MCF 10A (cell line): ENCODE results near the gene GAB4. TPM values are rescaled to one million over a fixed set of nuclear protein-coding genes. Genes with fewer than 3 reads are reported as not detected.
"Not testable (repeated sequence)": the region's sequence is repeated elsewhere in the genome, so short reads cannot be mapped to it uniquely, and the experiment has no call there.

Experiments
- BruUV-seq: library from RNA; stranded (reverse); fragments of 400-500 nt; replicated peaks from 2 replicates; lab custom pipeline; 2021; lab: Mats Ljungman, UMichigan
- CTCF ChIA-PET: fragments of 300-600 bp; sonication (Branson Sonifier 250); formaldehyde crosslinking; extraction: SDS; loops from one replicate; lab custom pipeline; 2021; ENCODE audit warnings: antibody characterized with exemption, inconsistent platforms; lab: Yijun Ruan, JAX
- POLR2A ChIA-PET: fragments of 300-600, 350-650 bp; sonication (Branson Sonifier 250); formaldehyde crosslinking; extraction: SDS; loops from one replicate; lab custom pipeline; 2020; ENCODE audit warnings: antibody characterized with exemption, inconsistent platforms; lab: Yijun Ruan, JAX
- DNase-seq: peaks from one replicate; pipeline ENCODE4 v3.0.0-alpha.2; 2018; ENCODE audit not compliant: unreplicated experiment
- H3K27ac Mint-ChIP-seq: one replicate; pipeline ENCODE4 v1.8.0; 2022; ENCODE audit warnings: mild to moderate bottlenecking, low read depth, mixed read lengths; ENCODE audit not compliant: unreplicated experiment
- H3K27me3 Mint-ChIP-seq: one replicate; pipeline ENCODE4 v1.8.0; 2022; ENCODE audit warnings: mixed read lengths; ENCODE audit not compliant: insufficient read depth, unreplicated experiment
- H3K36me3 Mint-ChIP-seq: one replicate; pipeline ENCODE4 v1.8.0; 2022; ENCODE audit warnings: mild to moderate bottlenecking, moderate library complexity, mixed read lengths; ENCODE audit not compliant: insufficient read depth, unreplicated experiment
- H3K4me1 Mint-ChIP-seq: one replicate; pipeline ENCODE4 v1.8.0; 2022; ENCODE audit warnings: mixed read lengths; ENCODE audit not compliant: insufficient read depth, unreplicated experiment
- H3K4me3 Mint-ChIP-seq: one replicate; pipeline ENCODE4 v1.8.0; 2022; ENCODE audit warnings: mild to moderate bottlenecking, moderate library complexity, mixed read lengths; ENCODE audit not compliant: unreplicated experiment
- H3K9me3 Mint-ChIP-seq: one replicate; pipeline ENCODE4 v1.8.0; 2022; ENCODE audit warnings: mixed read lengths; ENCODE audit not compliant: unreplicated experiment
- intact Hi-C: fragments of 100-400 bp; cut with micrococcal nuclease; formaldehyde crosslinking; loops from 2 replicates; pipeline ENCODE4 v1.14.1; 2022
- total RNA-seq: library from RNA; stranded (reverse); gene quantifications from 2 replicates; pipeline ENCODE4 v1.2.3, GENCODE V29; 2022
- TF ChIP-seq, protein P1 (sequence below): fragments of 200-600 bp; IDR thresholded peaks from one replicate; pipeline ENCODE4 v1.8.0; 2022; ENCODE audit warnings: antibody characterized with exemption, mild to moderate bottlenecking; ENCODE audit not compliant: unreplicated experiment

The GAB4 gene
- total RNA-seq, 1 experiment from 2014 or later, result not detected

DNA sequence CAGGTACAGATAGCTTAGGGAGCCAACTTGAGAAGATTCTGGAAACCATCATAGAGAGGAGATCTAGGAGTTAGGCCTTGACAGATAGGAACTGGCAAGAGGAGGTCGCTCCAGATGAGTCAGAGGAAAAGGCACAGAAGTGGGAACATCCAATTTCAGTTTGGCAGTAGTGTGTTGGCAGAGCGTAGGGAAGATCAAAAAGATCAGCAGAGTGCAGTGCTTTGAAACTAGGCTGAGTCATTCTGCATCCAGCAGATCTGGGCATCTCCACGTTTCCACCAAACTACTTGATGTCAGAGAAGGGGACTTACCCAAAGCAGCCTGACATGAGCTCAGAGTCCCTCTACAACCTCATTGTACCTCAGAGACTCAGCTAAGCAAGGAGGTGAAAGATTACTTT, 58.5 kb downstream of the GAB4 start:
- Mint-ChIP-seq H3K36me3 (no peaks in the 10 kb centered on the region), H3K4me1 (peaks cover 9% of the 10 kb centered on the region), H3K9me3 (no peaks in the 10 kb centered on the region), H3K4me3 (no peak overlapping the region), H3K27ac (no peak overlapping the region), H3K27me3 (no peaks in the 10 kb centered on the region)
- BruUV-seq, result no TSS peak
- TF ChIP-seq, protein P1, sequence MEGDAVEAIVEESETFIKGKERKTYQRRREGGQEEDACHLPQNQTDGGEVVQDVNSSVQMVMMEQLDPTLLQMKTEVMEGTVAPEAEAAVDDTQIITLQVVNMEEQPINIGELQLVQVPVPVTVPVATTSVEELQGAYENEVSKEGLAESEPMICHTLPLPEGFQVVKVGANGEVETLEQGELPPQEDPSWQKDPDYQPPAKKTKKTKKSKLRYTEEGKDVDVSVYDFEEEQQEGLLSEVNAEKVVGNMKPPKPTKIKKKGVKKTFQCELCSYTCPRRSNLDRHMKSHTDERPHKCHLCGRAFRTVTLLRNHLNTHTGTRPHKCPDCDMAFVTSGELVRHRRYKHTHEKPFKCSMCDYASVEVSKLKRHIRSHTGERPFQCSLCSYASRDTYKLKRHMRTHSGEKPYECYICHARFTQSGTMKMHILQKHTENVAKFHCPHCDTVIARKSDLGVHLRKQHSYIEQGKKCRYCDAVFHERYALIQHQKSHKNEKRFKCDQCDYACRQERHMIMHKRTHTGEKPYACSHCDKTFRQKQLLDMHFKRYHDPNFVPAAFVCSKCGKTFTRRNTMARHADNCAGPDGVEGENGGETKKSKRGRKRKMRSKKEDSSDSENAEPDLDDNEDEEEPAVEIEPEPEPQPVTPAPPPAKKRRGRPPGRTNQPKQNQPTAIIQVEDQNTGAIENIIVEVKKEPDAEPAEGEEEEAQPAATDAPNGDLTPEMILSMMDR, result no peak
- intact Hi-C loops, result no loop called here
- CTCF ChIA-PET, result interaction anchor here (0.7 to 1.0 kb wide), 4 partner anchors 21 to 108 kb away, joined by 3 to 4 read pairs (median 3); no protein-coding TSS in a partner anchor
- peak; percentile 56 for DNase-seq
- POLR2A ChIA-PET, result no interaction called here

DNA sequence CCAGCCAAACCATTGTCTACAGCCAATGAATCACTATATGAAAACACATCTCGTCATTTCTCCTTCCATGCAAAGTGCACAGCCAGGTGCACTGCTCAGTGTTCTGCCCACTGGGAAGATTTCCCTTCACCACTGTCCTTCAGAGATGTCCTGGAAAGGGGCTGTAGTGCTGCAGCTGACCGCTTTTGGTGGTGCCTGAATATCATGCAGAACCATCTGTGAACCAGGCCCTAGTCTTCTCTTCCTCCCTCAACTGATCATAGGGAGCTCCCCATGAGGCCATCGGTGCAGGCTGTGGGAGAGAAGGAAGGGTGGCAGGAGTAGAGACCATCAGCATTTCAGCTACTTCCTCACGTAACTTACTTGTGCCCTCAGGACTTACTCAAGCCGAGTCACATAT, 70.2 kb downstream of the GAB4 start:
- Mint-ChIP-seq H3K27ac (no peak overlapping the region), H3K27me3 (peaks cover 13% of the 10 kb centered on the region), H3K4me3 (no peak overlapping the region), H3K4me1 (no peaks in the 10 kb centered on the region), H3K36me3 (no peaks in the 10 kb centered on the region), H3K9me3 (no peaks in the 10 kb centered on the region)
- ChIA-PET POLR2A (no interaction called here), CTCF (interaction anchor here (0.6 to 1.2 kb wide), 2 partner anchors 20 to 121 kb away, joined by 3 read pairs; no protein-coding TSS in a partner anchor)
- no TSS peak for BruUV-seq
- intact Hi-C loops, result no loop called here
- TF ChIP-seq, protein P1, result no peak
- no peak for DNase-seq

DNA sequence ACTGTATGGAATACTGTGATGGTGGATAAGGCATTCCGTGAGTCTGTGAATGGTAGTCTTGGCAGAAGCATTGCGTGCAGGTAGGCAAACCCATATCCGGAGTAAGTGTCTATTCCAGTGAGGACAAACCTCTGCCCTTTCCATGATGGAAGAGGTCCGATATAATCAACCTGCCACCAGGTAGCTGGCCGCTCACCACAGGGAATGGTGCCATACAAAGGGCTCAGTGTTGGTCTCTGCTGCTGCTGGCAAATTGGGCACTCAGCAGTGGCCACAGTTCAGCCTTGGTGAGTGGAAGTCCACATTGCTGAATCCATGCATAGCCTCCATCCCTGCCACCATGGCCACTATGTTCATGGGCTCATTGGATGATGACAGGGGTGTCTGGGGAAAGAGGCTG, 70.8 kb downstream of the GAB4 start:
- BruUV-seq, H3K4me1 Mint-ChIP-seq, H3K9me3 Mint-ChIP-seq, intact Hi-C loops, H3K4me3 Mint-ChIP-seq, H3K27ac Mint-ChIP-seq, POLR2A ChIA-PET, DNase-seq, H3K36me3 Mint-ChIP-seq: not testable (repeated sequence)
- CTCF ChIA-PET, result interaction anchor here (0.7 kb wide), 1 partner anchor 85 kb away, joined by 3 read pairs; no protein-coding TSS in a partner anchor
- peaks cover 19% of the 10 kb centered on the region for H3K27me3 Mint-ChIP-seq

DNA sequence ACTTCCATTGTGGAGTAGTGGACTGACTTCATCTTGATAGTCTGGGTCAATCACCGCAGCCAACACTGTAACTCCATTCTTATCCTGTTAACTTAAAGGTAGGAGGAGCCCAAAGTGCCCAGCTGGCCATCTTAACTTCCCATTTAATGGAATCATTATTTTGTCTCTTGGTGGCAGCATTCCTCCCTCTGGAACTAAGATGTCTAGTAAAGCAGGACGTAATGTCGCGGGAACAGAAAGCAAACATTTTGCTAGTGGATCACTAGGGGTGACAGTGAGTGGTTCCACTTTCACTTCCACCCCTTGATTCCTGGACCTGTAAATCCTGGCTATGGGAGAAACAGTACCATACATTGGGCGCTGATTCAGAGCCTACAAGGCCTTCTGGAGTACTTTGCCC, 71.4 kb downstream of the GAB4 start:
- no peaks in the 10 kb centered on the region for H3K36me3 Mint-ChIP-seq
- ChIA-PET POLR2A (no interaction called here), CTCF (interaction anchor here (0.6 to 0.7 kb wide), 2 partner anchors 86 to 606 kb away, joined by 3 read pairs; no protein-coding TSS in a partner anchor)
- intact Hi-C loops, result no loop called here
- H3K4me3 Mint-ChIP-seq, result no peak overlapping the region
- H3K27ac Mint-ChIP-seq, result no peak overlapping the region
- DNase-seq, result no peak
- H3K9me3 Mint-ChIP-seq, result no peaks in the 10 kb centered on the region
- peaks cover 25% of the 10 kb centered on the region for H3K27me3 Mint-ChIP-seq
- TF ChIP-seq, protein P1, result no peak
- H3K4me1 Mint-ChIP-seq, result no peaks in the 10 kb centered on the region
- no TSS peak for BruUV-seq
